ENCODE results near the gene STRADB.

GRCh38 chr2:201436141-201436540 is 15.4 kb upstream of the STRADB start:
- TF ChIP-seq CTCF (conservative IDR thresholded peaks at IDR 0.05; ENCODE audit: low read depth, low read length) (no peak), EZH2 (IDR thresholded peaks at IDR 0.05; ENCODE audit: borderline replicate concordance, low read depth, low read length, poor library complexity, severe bottlenecking) (no peak)
